NCI-H2081 treated with DMSO at 0.1 percent for 48 hours (cell line): Measurements from ENCODE around the gene LETM1.
A peak's percentile ranks its signal among the peaks of the same experiment; 100 is the strongest.

Source experiments
- DNase-seq: peaks from one replicate; lab custom pipeline; 2025; lab: John Stamatoyannopoulos, UW

LETM1 gene

DNA sequence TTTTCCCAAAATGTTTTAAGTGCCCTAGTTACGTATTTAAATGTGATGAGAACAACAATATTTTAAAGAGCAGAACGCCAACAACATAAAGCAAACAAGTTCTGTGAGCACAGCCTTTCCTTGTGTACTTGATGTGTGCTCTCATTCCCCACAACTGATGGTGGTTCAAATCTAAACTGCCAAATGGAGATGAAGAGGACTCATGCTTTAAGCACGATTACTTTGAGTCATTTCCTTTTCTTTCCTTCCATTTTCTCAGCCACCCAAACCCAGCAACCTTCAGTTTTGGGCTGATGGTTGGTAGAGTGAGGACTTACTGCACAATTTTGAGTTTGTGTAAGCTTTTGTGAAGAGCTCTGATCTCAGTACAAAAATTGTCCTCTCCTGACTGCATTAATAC, 16.9 kb upstream of the LETM1 start:
- no peak for DNase-seq

DNA sequence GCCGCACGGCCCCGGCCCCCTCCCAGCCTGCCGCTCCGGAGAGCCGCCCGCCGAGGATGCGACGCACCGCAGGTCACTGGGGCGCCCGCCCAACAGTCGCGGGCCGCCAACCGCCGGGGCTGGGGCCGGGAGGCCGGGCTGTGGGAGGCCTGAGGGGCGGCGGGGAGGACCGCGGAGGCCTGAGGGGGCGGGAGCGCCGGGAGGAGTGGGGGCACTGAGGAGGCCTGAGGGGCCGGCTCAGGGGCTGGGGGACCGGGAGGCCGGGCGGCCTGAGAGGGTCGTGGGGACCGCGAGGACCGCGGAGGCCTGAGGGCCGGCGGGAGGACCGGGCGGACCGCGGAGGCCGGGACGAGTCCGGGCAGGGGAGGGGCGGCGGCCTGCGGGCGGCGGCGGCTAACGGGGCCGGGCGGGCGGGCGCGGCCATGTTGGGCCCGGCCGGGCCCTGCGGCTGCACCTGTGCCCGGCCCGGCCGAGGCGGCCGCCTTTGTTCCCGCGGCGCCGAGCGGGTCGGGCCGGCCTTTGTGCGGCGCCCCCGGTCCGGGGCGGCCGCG, 15.6 kb upstream of the LETM1 start:
- no peak for DNase-seq

DNA sequence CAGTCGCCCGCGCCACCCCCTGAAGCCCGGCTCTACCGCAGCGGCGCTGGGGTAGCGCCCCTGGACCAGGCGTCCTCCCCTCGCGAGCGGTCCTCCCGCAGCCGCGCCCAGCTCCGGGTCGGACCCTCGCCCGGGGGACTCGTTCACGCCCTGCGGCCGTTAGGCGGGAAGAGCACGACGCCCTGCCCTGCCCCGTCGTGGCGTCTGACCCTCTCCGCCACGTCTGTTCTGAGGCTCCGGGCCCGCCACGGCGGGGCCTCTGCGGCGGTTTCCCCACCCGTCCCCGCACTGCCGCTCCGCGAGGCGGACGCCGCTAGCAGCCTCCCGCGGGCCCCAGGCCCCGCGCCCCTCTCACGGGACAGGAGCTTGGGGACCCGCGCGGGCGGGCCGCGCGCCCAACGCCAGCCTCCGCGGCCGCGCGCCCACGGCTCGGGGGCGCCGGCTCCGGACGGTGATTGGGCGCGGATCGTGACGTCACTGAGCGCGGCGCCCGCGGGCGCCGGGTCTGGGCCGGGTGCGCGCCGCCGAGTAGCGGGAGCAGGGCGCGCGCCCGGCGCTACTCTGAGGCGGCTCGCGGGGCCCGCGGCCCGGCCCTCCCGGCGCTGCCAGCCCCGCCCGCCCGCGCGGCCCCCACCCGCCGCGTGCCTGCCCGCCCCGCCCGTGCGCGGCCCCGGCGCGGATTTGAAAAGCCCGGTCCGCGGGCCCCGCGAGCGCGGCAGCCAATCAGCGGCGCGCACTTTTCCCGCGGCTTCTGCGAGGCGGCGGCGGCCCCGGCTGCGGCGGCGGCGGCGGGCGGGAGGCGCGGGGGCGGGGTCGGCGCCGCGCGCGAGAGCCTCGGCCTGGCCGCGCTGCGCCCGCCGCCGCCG, 14.9 kb upstream of the LETM1 start, which contains the start of gene NSD2:
Gene NSD2 (plus strand): TSS at position 816 of the 866 bp plus-strand sequence. CDS start 29,262 bp downstream, outside the sequence.
- DNase-seq = peak; percentile 89

DNA sequence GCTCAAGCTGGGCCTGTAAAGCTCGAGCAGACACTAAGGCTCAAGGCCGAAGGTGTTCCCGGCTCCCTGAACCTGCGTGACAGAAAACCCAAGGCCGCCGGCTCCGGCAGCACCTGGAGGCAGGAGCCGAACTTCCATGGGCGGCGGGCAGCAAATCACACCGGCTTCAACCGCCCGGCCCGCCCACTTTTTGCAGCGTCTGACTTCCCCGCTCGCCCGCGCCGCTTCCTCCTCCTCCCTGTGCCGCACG, 14.3 kb upstream of the LETM1 start:
- DNase-seq = peak; percentile 47

DNA sequence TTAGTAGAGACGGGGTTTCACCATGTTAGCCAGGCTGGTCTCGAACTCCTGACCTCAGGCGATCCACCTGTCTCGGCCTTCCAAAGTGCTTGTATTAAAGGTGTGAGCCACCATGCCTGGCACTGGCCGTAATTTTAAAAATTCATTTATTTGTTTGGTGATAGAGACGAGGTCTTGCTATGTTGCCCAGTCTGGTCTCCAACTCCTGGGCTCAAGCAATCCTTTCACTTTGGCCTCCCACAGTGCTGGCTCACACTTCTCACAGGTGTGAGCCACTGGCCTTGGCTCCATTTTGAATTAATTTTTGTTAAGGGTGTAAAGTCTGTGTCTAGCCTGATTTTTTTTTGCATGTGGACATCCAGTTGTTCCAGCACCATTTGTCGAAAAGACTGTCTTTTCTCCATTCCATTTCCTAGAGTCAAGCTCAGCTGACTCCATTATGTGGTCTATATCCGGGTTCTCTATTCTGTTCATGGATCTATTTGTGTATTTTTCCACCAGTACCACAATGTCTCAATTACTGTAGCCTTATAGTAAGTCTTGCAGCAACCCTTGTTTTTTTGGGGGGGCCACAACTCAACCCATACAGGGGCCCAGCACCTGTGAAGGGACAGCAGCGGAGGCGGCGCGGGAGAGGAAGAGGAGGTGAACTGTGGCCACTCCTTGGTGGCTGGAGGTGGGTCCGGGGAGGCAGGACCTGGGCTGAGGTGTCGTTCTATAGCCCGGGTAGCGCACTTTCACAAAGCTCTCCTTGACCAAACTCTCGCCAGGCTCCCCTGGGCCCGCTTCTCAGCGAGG, 13.8 kb upstream of the LETM1 start:
- no peak for DNase-seq

DNA sequence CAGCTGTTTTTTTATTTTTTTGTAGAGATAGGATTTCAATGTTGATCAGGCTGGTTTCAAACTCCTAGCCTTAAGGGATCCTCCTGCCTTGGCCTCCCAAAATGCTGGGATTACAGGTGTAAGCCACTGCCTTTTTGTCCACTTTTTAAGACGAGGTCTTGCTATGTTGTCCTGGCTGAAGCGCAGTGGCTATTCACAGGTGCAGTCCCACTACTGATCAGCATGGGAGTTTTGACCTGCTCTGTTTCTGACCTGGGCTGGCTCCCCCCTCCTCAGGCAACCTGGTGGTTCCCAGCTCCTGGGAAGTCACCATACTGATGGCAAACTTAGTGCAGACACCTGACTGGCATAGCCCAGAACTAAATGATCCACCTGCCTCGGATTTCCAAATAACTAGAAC, 13.0 kb upstream of the LETM1 start:
- DNase-seq = no peak

DNA sequence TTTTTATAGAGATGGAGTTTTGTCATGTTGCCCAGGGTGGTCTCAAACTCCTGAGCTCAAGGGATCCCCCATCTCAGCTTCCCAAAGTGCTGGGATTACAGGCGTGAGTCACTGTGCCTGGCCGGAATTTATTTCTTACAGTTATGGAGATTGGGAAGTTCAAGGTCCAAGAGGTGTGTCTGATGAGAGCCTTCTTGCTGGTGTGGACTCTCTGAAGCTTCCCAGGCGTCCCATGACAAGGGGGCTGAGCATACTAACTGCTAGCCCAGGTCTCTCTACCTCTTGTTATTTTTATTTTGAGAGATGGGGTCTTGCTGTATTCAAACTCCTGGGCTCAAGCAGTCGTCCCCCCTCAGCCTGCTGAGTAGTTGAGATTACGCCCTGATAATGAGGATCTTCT, 12.3 kb upstream of the LETM1 start:
- DNase-seq = no peak

DNA sequence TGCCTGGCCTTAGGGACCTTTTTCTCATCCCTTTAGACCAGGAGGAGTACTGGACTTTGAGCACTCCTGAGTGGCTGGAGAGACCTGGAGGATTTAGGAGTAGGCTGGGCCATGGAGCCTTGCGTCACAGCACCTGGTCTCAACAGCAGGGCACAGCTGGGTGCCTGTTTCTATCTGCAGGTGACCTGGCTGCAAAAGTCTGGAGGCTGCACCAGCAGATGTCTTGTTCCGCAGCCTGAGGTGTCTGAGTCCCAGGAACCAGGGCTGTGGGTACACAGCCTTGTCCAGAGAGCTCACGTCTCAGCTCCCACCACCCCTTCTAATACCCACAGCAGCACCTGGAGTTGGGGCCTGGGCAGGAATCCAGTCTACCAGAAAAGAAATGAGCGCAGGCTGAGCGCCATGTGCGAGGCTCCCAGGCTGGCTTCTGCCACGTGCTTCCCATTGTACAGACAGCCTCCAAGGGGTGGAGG, 10.3 kb upstream of the LETM1 start:
- DNase-seq = no peak

DNA sequence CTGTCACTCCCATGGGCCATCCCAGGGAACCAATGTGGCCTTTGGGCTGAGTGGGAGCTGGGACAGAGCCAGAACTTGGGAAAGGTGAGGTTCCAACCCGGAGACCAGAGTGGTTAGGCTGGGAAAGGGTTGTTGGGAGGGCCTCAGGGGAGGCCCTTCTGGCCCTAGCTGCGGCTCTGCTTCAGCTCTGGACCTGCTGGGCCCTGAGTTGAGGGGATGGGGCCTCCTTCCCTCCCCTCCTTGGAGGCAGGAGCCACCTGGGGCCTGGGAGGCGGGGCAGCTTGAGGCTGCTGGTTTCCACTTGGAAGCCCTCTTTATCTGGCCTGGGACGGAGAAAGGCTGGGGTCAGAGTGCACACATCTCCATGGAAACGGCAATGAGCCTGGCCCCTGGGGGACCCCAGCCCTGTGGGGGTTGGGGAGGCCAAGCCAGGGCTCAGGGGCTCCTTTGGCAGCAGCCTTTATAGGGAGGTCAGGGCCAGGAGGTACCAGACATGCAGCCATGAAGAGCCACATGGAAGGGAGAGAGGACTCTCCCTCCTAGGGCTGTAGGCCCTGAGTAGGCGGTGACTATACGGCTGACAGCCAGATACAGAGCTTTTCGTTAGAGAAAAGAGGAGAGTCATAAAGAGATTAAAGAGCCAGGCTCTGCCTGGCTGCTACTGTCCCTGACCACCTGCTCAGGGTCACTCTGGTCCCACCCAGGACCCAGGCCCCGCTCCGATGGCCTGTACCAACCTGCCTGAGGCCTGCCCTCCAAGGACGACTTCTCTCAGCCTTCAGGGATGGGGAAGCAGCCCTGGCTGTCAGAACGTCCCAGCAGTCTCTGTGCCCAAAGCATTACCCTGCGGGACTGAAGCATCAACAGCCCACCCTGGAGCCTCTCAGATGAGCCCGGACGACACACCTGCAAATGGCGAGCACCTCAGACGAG, 8.4 kb upstream of the LETM1 start:
- DNase-seq = no peak

DNA sequence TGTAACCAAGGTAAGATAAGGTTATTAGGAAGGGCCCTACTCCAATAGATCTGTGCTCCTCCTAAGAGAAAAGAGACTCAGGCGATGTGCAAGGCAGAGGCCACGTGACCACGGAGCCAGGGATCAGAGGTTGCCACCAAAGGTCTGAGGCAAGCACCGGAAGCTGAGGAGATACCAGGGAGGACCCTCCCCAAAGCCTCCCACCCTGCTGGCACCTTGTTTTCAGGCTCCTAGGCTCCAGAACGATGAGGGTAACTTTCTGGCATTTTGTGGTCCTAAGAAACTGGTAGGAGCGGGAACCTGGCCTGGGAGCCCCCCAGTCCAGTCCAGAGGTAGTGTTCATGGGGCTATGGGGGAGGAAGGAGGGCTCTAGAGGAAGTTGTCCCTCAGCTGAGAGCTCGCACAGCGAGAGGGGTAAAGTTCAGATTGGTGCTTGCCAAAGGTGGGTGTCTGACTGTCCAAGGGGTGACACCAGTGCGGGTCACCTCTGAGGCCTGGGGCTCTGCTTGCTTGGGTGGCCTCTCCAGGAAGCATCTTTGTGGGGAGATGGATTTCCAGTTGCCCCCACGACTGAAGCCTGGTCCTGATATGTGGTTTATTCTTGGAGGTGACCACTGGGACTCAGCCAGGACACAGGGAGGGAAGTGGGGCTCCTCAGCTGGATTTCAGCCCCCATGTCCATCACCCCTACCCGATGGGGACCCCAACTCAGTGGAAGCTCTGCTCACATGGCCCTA, 7.5 kb upstream of the LETM1 start:
- DNase-seq = no peak

DNA sequence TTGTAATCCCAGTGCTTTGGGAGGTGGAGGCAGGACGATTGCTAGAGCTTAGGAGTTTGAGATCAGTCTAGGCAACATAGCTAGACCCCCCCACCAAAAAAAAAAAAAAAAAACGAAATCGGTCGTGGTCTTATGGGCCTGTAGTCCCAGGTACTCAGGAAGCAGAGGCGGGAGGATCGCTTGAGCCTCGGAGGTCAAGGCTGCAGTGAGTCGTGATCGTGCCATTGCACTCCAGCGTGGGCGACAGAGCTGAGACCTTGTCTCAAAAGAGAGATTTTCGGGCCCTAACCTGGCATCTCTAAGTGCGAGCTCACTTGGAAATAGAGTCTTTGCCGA, 7.0 kb upstream of the LETM1 start:
- no peak for DNase-seq

DNA sequence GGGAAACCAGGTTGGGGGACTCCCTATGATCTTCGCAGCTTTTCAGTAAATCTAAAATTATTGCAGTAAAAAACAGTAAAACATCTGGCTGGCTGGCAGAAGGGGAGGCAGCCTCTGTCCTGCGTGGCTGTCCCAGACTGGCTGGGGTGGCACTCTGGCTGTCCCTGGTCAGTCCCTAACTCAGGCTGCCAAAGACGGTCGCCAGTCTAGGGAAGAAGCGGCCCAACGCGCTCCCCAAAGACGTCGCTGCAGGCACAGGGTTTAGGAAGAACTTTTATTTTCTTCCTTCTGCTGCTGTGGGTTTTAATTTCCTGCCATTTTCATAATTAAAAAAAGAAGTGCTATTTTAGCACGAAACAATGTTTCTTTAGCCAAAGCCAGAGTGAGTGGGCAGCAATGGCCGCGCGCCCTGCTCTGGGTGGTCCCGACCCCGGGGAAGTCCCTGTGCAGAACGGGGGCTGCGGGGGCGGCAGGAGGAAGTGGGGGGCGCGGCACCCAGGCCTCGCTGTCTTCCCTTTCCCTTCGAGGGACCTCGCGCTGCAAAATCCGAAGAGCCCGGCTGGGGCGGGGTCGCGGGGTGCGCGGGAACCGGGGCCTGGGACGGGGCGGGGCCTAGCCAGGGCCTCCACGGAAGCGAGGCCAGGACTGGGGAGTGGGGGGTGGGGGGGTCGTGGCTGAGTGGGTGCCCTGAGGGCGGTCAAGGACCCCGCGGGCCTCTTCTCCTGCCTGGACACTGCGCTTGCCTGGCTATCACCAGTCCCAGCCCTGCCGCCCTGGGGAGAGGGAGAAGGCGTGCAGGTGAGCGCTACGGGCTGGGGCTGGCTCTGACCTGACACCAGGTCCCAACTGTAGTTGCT, 6.3 kb upstream of the LETM1 start:
- DNase-seq = no peak

DNA sequence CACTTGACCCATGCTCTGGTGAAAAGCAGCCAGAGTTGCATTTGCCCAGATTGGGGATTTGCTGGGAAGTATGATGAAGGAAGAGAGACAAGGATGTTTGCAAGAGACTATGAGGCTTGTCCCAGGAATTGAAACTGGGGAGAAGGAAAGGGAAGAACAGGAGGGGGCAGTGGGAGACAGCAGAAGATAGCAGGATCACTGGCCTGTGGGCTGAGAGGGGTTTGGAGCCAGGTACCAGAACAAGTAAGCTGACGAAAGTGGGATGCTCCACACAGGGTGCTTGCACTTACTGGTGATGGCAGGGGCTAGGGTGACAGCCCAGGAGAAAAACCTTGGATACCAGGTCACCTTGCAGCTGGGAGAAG, 3.4 kb upstream of the LETM1 start:
- DNase-seq = no peak

DNA sequence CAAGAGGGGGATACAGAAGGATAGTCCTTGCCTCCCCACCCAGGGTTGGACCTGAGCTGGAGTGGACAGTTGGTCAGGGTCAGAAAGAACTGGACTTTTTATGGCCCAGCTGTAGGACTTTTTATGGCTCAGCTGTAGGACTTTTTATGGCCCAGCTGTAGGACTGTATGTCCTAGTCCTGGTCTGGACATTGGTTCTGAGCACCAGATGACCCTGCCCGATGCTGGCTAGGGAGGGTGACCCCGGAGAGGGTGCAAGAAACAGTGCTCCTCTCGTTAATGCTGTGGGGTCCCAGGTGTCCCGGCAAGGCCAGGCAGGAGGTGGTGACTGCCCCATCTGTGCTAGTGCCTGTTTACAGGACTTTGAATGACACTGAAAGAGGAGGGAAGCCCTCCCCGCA, 2.0 kb upstream of the LETM1 start:
- no peak for DNase-seq

DNA sequence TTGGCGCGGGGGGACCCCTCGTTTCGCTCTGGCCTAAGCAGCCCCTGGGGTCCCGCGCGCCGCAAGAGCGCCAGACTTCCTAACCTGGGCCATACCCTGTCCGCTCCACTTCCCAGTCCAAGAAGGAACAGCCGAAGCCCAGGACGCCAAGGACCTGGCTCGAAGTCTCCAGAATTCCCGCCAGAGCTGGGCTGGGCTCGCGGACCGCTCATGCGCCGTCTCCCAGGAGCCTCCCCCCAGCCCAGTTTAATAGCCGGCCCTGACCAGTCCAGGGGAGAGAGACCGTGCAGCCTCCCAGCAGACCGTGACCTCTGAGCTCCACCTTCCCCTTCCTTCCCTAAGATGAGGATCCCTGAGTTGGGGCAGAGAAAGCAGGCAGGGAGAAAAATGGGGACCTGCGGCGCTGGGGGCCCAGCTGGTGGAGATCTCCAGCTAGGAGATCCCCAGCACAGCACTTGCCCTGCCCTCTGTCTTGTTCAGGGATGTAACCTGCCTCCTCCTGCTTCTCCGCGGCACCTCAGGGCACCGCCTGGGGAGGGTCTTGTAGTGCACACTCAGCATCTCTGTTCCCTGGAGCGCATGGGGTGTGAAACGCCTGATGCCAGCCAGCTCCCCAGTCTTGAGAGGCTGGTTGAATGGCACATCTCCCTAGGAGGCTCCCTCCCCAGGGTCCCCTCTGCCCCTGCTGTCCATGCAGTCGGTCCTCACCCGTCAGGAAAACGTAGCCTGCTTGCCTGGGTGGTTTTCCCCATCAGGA, 1.2 kb upstream of the LETM1 start:
- no peak for DNase-seq

DNA sequence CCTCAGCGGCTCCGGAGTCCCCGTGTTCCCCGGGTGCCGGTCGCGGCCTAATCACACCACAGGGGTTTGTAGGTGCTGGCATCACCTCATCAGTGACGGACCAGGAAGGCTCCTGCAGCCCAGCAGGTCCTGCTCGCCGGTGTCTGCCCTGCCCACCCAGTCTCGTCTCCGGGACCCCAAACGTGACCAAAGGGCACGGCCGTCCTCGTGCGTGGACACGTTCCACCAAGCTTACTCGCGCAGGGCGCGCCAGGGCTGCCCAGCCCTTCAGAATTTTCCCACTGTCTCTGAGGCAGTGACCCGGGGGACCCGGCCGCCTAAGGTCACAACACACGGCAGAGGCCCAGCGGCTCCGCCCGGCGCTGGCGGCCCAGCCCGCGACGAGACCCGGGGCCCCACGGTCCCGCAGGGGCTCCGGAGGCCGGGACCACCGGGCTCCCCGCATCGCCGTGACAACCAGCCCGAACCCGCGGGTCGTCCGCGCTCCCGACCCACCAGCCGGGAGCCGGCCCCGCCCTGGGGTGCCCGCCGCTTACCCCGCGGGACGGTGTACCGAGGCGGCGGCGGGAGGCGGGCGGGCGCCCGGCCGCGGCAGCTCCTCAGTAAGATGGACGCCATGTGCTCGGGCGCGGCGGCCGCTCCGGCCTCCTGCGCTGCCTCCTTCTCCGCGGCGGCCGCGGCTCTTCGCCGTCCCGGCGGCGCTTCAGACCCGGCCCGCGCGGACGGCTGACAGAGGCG, 454 bp downstream of the LETM1 start:
- DNase-seq = no peak

DNA sequence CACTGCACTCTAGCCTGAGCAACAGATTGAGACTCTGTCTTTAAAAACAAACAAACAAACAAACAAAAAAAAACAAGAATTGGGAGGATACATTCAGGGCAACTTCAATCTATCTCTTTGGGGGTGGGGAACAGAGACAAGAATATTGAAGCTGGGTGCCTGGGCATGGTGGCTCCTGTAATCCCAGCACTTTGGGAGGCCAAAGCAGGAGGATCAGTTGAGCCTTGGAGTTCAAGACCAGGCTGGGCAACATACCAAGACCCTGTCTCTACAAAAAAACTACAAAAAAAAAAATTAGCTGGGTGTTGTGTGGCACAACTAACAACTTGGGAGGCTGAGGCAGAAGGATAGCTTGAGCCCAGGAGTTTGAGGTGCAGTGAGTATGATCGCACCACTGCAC, 1.2 kb downstream of the LETM1 start:
- no peak for DNase-seq

DNA sequence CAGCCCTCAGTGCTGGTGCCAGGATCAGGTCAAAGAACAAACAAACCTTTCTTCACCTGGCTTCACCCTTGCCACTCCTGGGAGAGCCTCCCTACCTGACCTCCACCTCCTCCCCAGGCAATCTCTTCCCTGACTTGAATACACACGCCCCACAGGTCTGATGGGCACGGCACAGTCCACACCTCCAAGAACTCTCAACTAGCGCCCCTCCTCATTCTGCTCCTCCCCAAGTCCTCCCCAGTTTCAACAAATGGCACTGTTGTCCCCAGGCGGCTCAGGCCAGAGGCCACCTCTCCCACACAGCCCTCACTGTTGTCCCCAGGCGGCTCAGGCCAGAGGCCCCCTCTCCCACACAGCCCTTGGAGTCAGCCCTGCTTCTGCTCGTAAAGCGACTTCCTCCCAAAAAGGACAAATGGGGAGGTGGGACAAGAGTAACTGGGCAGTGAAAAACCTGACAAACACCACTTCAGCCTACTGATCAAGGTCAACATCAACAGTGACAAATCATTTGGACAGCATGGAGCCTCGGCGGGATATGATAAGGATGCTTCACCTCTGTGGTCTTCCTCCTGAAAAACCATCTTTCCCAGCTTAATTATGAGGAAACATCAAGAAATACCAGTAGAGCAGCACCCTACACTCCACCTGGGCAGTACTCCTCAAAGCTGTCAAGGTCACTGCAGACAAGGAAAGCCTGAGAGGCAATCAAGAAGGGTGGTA, 2.9 kb downstream of the LETM1 start:
- no peak for DNase-seq
